HCT116 (cell line): ENCODE results near the gene SSH2. TPM values are rescaled to one million over a fixed set of nuclear protein-coding genes. Genes with fewer than 3 reads are reported as not detected.

Source experiments
- ATAC-seq: fragments of 200-7000 bp; cut with Tn5 transposase; 2 replicates; pipeline ENCODE4 v1.9.1; 2020; ENCODE audit warnings: mild to moderate bottlenecking, moderate library complexity
- BruUV-seq: library from RNA; stranded (reverse); fragments of 400-500 nt; replicated peaks from 2 replicates; lab custom pipeline; 2021; lab: Mats Ljungman, UMichigan
- CTCF ChIA-PET: fragments of 300-600 bp; sonication (Branson Sonifier 250); formaldehyde crosslinking; loops from one replicate; lab custom pipeline; 2021; ENCODE audit warnings: antibody characterized with exemption; lab: Charles Lee
- POLR2A ChIA-PET: fragments of 300-600, 350-600 bp; sonication (Branson Sonifier 250); formaldehyde crosslinking; loops from one replicate; lab custom pipeline; 2021; ENCODE audit warnings: antibody characterized with exemption; lab: Charles Lee
- RAD21 ChIA-PET, 2 experiments: fragments of 300-600 bp; sonication (Branson Sonifier 250); formaldehyde crosslinking; loops; one replicate each; lab custom pipeline; 2023; ENCODE audit warnings: low total read pairs in 2 of 2; ENCODE audit not compliant: uncharacterized antibody in 2 of 2, unreplicated experiment in 2 of 2, low non-redundant PET in 1 of 2; lab: Charles Lee
- DNase-seq: peaks from one replicate; pipeline ENCODE4 v3.0.0-alpha.2; 2010; ENCODE audit warnings: low read depth, low spot score
- H2AFZ ChIP-seq: fragments of 200-600 bp; shearing (Covaris generic), sonication (generic); 2 replicates; pipeline ENCODE4 v1.6.1; 2017; ENCODE audit warnings: low read depth, mixed run types, mixed read lengths, antibody characterized with exemption, low read length; ENCODE audit not compliant: poor library complexity, severe bottlenecking
- H3K27ac ChIP-seq: 2 replicates; pipeline ENCODE4 v1.5.1; 2012; ENCODE audit warnings: low read depth, low read length
- H3K27me3 ChIP-seq: fragments of 200-600 bp; sonication (generic); 2 replicates; pipeline ENCODE4 v1.6.1; 2016; ENCODE audit warnings: mixed run types, low read length, mixed read lengths; ENCODE audit not compliant: insufficient read depth
- H3K36me3 ChIP-seq, 2 experiments: fragments of 200-500 bp in 1 of 2; fragments of 200-600 bp in 1 of 2; sonication (Bioruptor generic) in 1 of 2; sonication (generic) in 1 of 2; 2 replicates each; pipeline versions ENCODE4 v1.5.1 to v1.6.1; 2014 to 2016; ENCODE audit warnings: low read length in 2 of 2, inconsistent platforms in 1 of 2, mixed read lengths in 1 of 2, mixed run types in 1 of 2; ENCODE audit not compliant: insufficient read depth in 2 of 2, control insufficient read depth in 1 of 2
- H3K4me1 ChIP-seq, 2 experiments: fragments of 200-600 bp in 1 of 2; sonication (generic) in 1 of 2; 2 replicates each; pipeline versions ENCODE4 v1.5.1 to v1.6.1; 2012 to 2017; ENCODE audit warnings: low read length in 2 of 2, inconsistent platforms in 1 of 2, mild to moderate bottlenecking in 1 of 2, mixed read lengths in 1 of 2, mixed run types in 1 of 2, moderate library complexity in 1 of 2; ENCODE audit not compliant: insufficient read depth in 2 of 2, control insufficient read depth in 1 of 2
- H3K4me2 ChIP-seq: fragments of 200-600 bp; sonication (generic); 2 replicates; pipeline ENCODE4 v1.6.1; 2017; ENCODE audit warnings: mixed run types, low read length, mixed read lengths
- H3K4me3 ChIP-seq, 2 experiments: fragments of 200-600 bp in 1 of 2; sonication (generic) in 1 of 2; replicated peaks in 1 of 2; 2 replicates each; pipeline ENCODE4 v1.5.1; 2011 to 2016; ENCODE audit warnings: low read length in 2 of 2, control low read depth in 1 of 2, low read depth in 1 of 2, mild to moderate bottlenecking in 1 of 2, mixed read lengths in 1 of 2, mixed run types in 1 of 2
- H3K79me2 ChIP-seq: fragments of 200-600 bp; sonication (generic); 2 replicates; pipeline ENCODE4 v1.6.1; 2017; ENCODE audit warnings: mild to moderate bottlenecking, mixed run types, low read length, moderate library complexity, mixed read lengths; ENCODE audit not compliant: insufficient read depth
- H3K9ac ChIP-seq: fragments of 200-600 bp; sonication (generic); 2 replicates; pipeline ENCODE4 v1.6.1; 2016; ENCODE audit warnings: low read length, mixed read lengths
- H3K9me2 ChIP-seq: fragments of 200-600 bp; sonication (generic), shearing (Covaris generic); 2 replicates; pipeline ENCODE4 v1.6.1; 2017; ENCODE audit warnings: mixed run types, mild to moderate bottlenecking, moderate library complexity; ENCODE audit not compliant: insufficient read depth
- H3K9me3 ChIP-seq, 2 experiments: fragments of 200-500 bp in 1 of 2; fragments of 200-600 bp in 1 of 2; sonication (Bioruptor generic) in 1 of 2; sonication (generic) in 1 of 2; 2 replicates each; pipeline ENCODE4 v1.6.1; 2014 to 2017; ENCODE audit warnings: low read length in 2 of 2, mixed read lengths in 2 of 2, inconsistent platforms in 1 of 2, low read depth in 1 of 2, mild to moderate bottlenecking in 1 of 2, mixed run types in 1 of 2, moderate library complexity in 1 of 2; ENCODE audit not compliant: control insufficient read depth in 1 of 2, insufficient read depth in 1 of 2
- H4K20me1 ChIP-seq: fragments of 200-600 bp; sonication (generic), shearing (Covaris generic); 2 replicates; pipeline ENCODE4 v1.6.1; 2017; ENCODE audit warnings: mixed run types, mild to moderate bottlenecking, moderate library complexity; ENCODE audit not compliant: insufficient read depth
- CEBPB ChIP-seq: IDR thresholded peaks from 2 replicates; pipeline ENCODE4 v1.6.1; 2012; ENCODE audit warnings: low read depth
- CTCF ChIP-seq, 3 experiments: fragments of 200-600 bp in 1 of 3; sonication (generic) in 1 of 3; IDR thresholded peaks in 2 of 3; conservative IDR thresholded peaks in 1 of 3; 2 replicates each; pipeline ENCODE4 v1.5.1; 2012 to 2017; ENCODE audit warnings: low read depth in 2 of 3, low read length in 2 of 3, antibody characterized with exemption in 1 of 3, borderline replicate concordance in 1 of 3, control low read depth in 1 of 3, mild to moderate bottlenecking in 1 of 3, mixed read lengths in 1 of 3, mixed run types in 1 of 3, moderate library complexity in 1 of 3; ENCODE audit not compliant: insufficient read depth in 1 of 3
- EGR1 ChIP-seq: IDR thresholded peaks from 2 replicates; pipeline ENCODE4 v1.6.1; 2012; ENCODE audit warnings: low read depth
- ELF1 ChIP-seq: IDR thresholded peaks from 2 replicates; pipeline ENCODE4 v1.6.1; 2012; ENCODE audit warnings: low read depth, borderline replicate concordance
- EZH2 ChIP-seq: fragments of 200-600 bp; sonication (generic); IDR thresholded peaks from 2 replicates; pipeline ENCODE4 v1.6.1; 2017; ENCODE audit warnings: antibody characterized with exemption, mixed run types
- EZH2phosphoT487 ChIP-seq: fragments of 200-600 bp; IDR thresholded peaks from 2 replicates; pipeline ENCODE4 v1.6.1; 2018; ENCODE audit warnings: antibody characterized with exemption, borderline replicate concordance
- FOSL1 ChIP-seq: IDR thresholded peaks from 2 replicates; pipeline ENCODE4 v1.6.1; 2012; ENCODE audit warnings: low read depth
- POLR2AphosphoS5 ChIP-seq: IDR thresholded peaks from 2 replicates; pipeline ENCODE4 v1.6.1; 2011; ENCODE audit warnings: mild to moderate bottlenecking, low read depth, low read length, moderate library complexity
- RAD21 ChIP-seq: IDR thresholded peaks from 2 replicates; pipeline ENCODE4 v1.6.1; 2012; ENCODE audit warnings: low read depth, mild to moderate bottlenecking
- REST ChIP-seq: IDR thresholded peaks from 2 replicates; pipeline ENCODE4 v1.6.1; 2012; ENCODE audit warnings: low read depth
- SIN3A ChIP-seq: IDR thresholded peaks from 2 replicates; pipeline ENCODE4 v1.6.1; 2012; ENCODE audit warnings: low read depth
- SP1 ChIP-seq: IDR thresholded peaks from 2 replicates; pipeline ENCODE4 v1.6.1; 2012; ENCODE audit warnings: low read depth
- SRF ChIP-seq: IDR thresholded peaks from 2 replicates; pipeline ENCODE4 v1.6.1; 2012; ENCODE audit warnings: low read depth
- TCF7L2 ChIP-seq: IDR thresholded peaks from 2 replicates; pipeline ENCODE4 v1.7.0; 2011; ENCODE audit warnings: borderline replicate concordance, inconsistent platforms; ENCODE audit not compliant: insufficient read depth, insufficient read length; ENCODE audit errors: extremely low read depth
- YY1 ChIP-seq: IDR thresholded peaks from 2 replicates; pipeline ENCODE4 v1.6.1; 2011; ENCODE audit warnings: low read length, low read depth, moderate library complexity, mild to moderate bottlenecking; ENCODE audit not compliant: insufficient replicate concordance; ENCODE audit errors: extremely low read depth
- ZBTB33 ChIP-seq: IDR thresholded peaks from 2 replicates; pipeline ENCODE4 v1.6.1; 2011; ENCODE audit warnings: mild to moderate bottlenecking, low read length, moderate library complexity; ENCODE audit not compliant: insufficient replicate concordance; ENCODE audit errors: extremely low read depth
- ZFX ChIP-seq: fragments of 450-650 bp; IDR thresholded peaks from 2 replicates; pipeline ENCODE4 v1.6.1; 2017
- ZNF274 ChIP-seq: fragments of 200-500 bp; sonication (Bioruptor generic); IDR thresholded peaks from 2 replicates; pipeline ENCODE4 v1.6.1; 2014; ENCODE audit warnings: mild to moderate bottlenecking, low read depth, low read length, inconsistent platforms
- intact Hi-C: fragments of 100-400 bp; cut with micrococcal nuclease; formaldehyde crosslinking; loops from 2 replicates; pipeline ENCODE4 v1.10.0; 2022
- total RNA-seq: library from RNA; stranded (reverse); gene quantifications from one replicate; pipeline ENCODE4 v1.2.1, GENCODE V29; 2021; ENCODE audit not compliant: unreplicated experiment
- TF ChIP-seq, protein P1 (sequence below): IDR thresholded peaks from 2 replicates; pipeline ENCODE4 v1.6.1; 2012

Gene SSH2
- total RNA-seq, 1 experiment from 2014 or later, result 17.0 TPM

DNA sequence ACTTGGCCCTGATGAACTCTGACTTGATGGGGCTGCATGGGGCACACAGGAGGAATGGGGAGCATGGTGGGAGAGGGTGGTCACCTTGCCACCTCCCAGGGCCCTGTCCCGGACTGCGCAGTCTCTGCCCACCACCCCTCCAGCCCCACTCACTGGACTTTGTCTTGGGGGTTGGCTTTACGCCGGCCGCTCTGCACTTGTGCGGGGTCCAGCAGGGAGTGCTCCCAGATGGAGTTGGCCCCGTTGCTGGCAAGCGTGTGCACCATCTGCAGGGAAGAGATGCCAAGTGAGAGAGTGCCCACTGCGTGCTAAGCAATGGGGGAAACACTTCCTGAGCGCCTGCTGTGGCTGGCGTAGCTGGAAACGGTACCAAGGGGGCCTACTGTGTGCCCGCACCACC lies 347.3 kb downstream of the SSH2 start:
- ChIA-PET POLR2A (no interaction called here), CTCF (interaction anchor here (0.6 to 6.0 kb wide), 2 partner anchors 9 to 15 kb away, joined by 3 to 38 read pairs; partner anchors contain the start of gene ANKRD13B), RAD21 (no interaction called here)
- no peak overlapping the region for H3K27ac ChIP-seq
- no peak for ATAC-seq
- no peak for DNase-seq
- H3K4me3 ChIP-seq, result no peak overlapping the region
- intact Hi-C loops, result no loop called here
- H3K36me3 ChIP-seq, result peaks cover 3 to 10% of the 10 kb centered on the region in 2 experiments; a peak in 2 of 4 replicates
- no peaks in the 10 kb centered on the region for H3K9me3 ChIP-seq
- H3K4me1 ChIP-seq, result peaks cover 12 to 47% of the 10 kb centered on the region in 2 experiments; a peak in 3 of 4 replicates
- no TSS peak for BruUV-seq
- no peak overlapping the region for H2AFZ ChIP-seq
- H3K79me2 ChIP-seq, result peaks cover 50% of the 10 kb centered on the region
- no peaks in the 10 kb centered on the region for H3K9me2 ChIP-seq
- TF ChIP-seq ZBTB33 (no peak), CEBPB (no peak), FOSL1 (no peak), RAD21 (no peak), TCF7L2 (no peak), SP1 (no peak), ZFX (no peak), EZH2 (no peak), ZNF274 (no peak), SRF (no peak), ELF1 (no peak), EZH2phosphoT487 (no peak), SIN3A (no peak), REST (no peak), CTCF (IDR thresholded peaks at IDR 0.05 in 2 of 3, conservative IDR thresholded peaks at IDR 0.05 in 1 of 3; ENCODE audit: borderline replicate concordance in 1 of 3, insufficient read depth in 1 of 3, low read depth in 2 of 3, low read length in 2 of 3) (no peak), POLR2AphosphoS5 (no peak), EGR1 (no peak), YY1 (no peak)
- TF ChIP-seq, protein P1, sequence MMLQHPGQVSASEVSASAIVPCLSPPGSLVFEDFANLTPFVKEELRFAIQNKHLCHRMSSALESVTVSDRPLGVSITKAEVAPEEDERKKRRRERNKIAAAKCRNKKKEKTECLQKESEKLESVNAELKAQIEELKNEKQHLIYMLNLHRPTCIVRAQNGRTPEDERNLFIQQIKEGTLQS, result no peak
- TF ChIP-seq, all 23 proteins: peak for 0
- Histone ChIP-seq H4K20me1 (no peaks in the 10 kb centered on the region), H3K27me3 (no peaks in the 10 kb centered on the region), H3K9ac (no peak overlapping the region), H3K4me2 (no peak overlapping the region)
